Measurements from ENCODE around the gene COX7B2. TPM values are rescaled to one million over a fixed set of nuclear protein-coding genes. Genes with fewer than 3 reads are reported as not detected.
A peak's percentile ranks its signal among the peaks of the same experiment; 100 is the strongest.

The COX7B2 gene
- total RNA-seq, 1 experiment from 2014 or later = not detected

GRCh38 chr4:46931981-46932380 is 22.9 kb upstream of the COX7B2 start:
- DNase-seq (ENCODE audit: low read depth, low spot score) = no peak

More at GRCh38 chr4:46931981-46932380, 22.9 kb upstream of the COX7B2 start:
- ChIA-PET POLR2A (no interaction called here), CTCF (interaction anchor here (1.2 kb wide), 1 partner anchor 191 kb away, joined by 4 read pairs; no protein-coding TSS in a partner anchor), RAD21 (ENCODE audit: low non-redundant PET in 1 of 2, low total read pairs in 2 of 2, uncharacterized antibody in 2 of 2, unreplicated experiment in 2 of 2) (no interaction called here)
- Histone ChIP-seq H3K4me1 (ENCODE audit: control insufficient read depth in 1 of 2, insufficient read depth in 2 of 2, low read length in 2 of 2) (no peaks in the 10 kb centered on the region), H2AFZ (ENCODE audit: low read depth, low read length, poor library complexity, severe bottlenecking) (no peak overlapping the region), H3K27me3 (ENCODE audit: insufficient read depth, low read length) (no peaks in the 10 kb centered on the region), H3K9me2 (ENCODE audit: insufficient read depth) (no peaks in the 10 kb centered on the region), H3K4me3 (replicated peaks in 1 of 2; ENCODE audit: low read depth in 1 of 2, low read length in 2 of 2) (no peak overlapping the region), H3K9me3 (ENCODE audit: control insufficient read depth in 1 of 2, insufficient read depth in 1 of 2, low read depth in 1 of 2, low read length in 2 of 2) (peaks cover 0 to 3% of the 10 kb centered on the region in 2 experiments; a peak in 3 of 4 replicates), H3K27ac (ENCODE audit: low read depth, low read length) (no peak overlapping the region), H3K79me2 (ENCODE audit: insufficient read depth, low read length) (no peaks in the 10 kb centered on the region), H3K9ac (ENCODE audit: low read length) (no peak overlapping the region), H3K36me3 (ENCODE audit: control insufficient read depth in 1 of 2, insufficient read depth in 2 of 2, low read length in 2 of 2) (no peaks in the 10 kb centered on the region), H3K4me2 (ENCODE audit: low read length) (no peak overlapping the region), H4K20me1 (ENCODE audit: insufficient read depth) (no peaks in the 10 kb centered on the region)
- intact Hi-C loops (cut with micrococcal nuclease) = loop anchor here (10.0 kb wide), 1 partner anchor 453 kb away; no protein-coding TSS in a partner anchor
- TF ChIP-seq CTCF (IDR thresholded peaks at IDR 0.05 in 2 of 3, conservative IDR thresholded peaks at IDR 0.05 in 1 of 3; ENCODE audit: borderline replicate concordance in 1 of 3, insufficient read depth in 1 of 3, low read depth in 2 of 3, low read length in 2 of 3) (0 out of 6 replicates have a peak, but pooled peaks of 2 of the 3 experiments have one; percentile 6 to 20), RAD21 (IDR thresholded peaks at IDR 0.05; ENCODE audit: low read depth) (0 out of 2 replicates have a peak, but pooled peaks have one; percentile 6), ZNF274 (IDR thresholded peaks at IDR 0.05; ENCODE audit: low read depth, low read length) (no peak), ZBTB33 (IDR thresholded peaks at IDR 0.05; ENCODE audit: extremely low read depth, insufficient replicate concordance, low read length) (no peak)
- no TSS peak for BruUV-seq (replicated peaks)
- ATAC-seq = no peak

All from HCT116 (cell line).